Left forelimb (tissue), 1 donor: Measurements from ENCODE around the gene EFNB1.

Experiments
- DNase-seq: peaks from one replicate; pipeline ENCODE4 v3.0.0-alpha.2; 2018; ENCODE audit warnings: low spot score

EFNB1 gene

DNA sequence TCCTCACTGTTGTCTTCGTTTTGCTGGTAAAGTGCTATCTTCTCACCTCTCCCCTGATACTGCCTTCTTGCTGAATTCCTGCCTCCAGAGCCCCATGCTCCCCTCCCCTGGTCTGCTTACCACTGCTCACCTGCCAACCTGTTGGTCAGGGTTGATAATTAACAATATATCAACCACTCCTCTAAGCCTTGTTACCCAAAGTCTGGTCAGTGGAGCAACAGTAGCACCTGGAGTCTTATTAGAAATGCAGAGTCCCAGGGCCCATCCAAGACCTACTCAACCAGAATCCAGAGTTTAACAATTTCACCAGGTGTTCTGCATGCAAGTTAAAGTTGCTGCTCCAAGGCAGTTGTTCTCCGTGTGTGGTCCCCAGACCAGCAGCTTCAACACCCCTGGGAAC lies 55.0 kb downstream of the EFNB1 start:
- DNase-seq = no peak

DNA sequence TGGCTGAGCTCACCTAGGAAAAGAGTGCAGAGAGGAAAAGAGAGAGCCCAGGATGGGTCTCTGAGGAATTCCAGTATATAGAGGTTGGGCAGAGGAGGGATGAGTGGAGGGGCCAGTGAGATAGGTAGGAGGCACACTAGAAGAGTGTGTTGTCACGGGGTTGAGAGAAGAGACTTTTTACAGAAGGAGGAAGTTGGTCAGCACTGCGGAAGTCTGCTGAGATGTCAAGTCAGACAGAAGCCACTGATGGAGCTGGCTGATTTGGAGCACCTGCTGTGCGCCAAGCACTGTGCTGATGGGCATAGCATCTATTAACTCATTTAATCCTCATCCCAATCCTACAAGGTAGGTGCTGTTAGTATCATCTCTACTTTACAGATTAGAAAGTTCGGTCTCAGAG lies 60.4 kb downstream of the EFNB1 start:
- no peak for DNase-seq
